ENCODE measurements around the gene RLN2.
"Not testable (repeated sequence)": the region's sequence is repeated elsewhere in the genome, so short reads cannot be mapped to it uniquely, and the experiment has no call there.

RLN2 gene, protein sequence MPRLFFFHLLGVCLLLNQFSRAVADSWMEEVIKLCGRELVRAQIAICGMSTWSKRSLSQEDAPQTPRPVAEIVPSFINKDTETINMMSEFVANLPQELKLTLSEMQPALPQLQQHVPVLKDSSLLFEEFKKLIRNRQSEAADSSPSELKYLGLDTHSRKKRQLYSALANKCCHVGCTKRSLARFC

DNA sequence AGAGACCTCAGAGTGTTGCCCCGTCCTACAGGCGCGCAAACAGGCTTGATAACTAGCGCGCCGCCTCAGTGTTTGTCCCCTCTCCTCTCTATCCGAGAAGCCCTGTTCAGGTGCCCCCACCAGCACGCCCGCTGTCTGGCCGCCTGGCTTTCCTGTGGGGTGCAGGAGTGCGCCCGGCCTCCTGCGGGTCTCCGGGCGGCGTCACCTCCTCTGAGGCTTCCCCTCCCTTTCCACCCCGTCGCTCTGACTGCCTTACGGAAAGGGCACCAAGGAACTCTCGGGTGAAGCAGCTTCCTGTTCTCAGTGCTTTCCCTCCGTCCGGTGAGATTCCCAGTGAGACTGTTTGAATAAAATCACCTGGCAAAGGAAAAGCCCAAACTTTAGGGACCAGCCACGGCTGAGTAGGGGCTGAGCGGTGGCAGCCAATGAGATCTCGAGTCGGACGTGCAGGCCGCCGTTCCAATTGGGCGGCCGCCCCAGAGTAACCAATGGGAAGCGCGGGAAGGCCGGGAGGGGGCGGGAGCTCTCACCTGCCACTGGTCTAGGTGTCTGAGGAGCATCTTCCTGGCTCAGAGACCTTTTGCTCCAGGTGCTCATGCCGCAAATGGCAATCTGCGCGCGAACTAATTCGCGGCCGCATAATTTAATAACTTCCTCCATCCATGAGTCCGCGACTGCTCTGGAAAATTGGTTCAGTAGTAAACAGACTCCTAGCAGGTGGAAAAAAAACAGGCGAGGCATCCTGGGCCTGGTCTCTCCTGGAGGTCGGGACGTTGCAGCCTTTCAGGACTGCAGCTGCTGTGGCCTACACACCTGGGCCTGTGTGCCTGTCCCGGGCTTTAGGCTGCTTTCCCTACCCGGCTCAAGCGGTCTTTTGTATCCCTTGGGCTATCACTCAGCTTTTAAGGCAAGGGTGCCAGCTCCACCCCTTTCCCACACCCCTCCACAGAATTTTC lies at the start of gene RLN2:
RLN2 (minus strand) TSS at position 877 of the 956 bp plus-strand sequence; CDS start at position 741, 136 bp downstream.
- not testable (repeated sequence) for DNase-seq (ENCODE audit: low read depth in 2 of 2)

DNA sequence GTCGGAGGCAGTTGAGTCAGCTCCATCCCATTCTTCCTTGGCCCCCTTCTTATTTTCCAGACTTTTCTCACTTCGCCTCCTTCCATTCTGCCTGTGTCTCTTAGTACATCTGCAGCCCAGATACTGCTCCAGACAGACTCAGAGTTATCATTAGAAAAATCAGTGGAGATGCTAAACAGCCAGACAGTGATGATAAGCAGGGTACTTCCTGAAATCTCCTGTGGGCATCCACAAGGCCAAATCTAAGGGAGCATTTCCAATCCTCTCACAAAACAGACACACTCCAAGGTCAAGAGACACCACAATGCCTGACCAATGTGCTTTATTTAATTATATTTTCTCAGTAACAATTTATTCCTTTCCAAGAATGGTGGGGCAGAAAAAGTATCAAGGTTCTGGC lies 49.7 kb upstream of the RLN2 start:
- DNase-seq (ENCODE audit: low read depth in 2 of 2): no peak

DNA sequence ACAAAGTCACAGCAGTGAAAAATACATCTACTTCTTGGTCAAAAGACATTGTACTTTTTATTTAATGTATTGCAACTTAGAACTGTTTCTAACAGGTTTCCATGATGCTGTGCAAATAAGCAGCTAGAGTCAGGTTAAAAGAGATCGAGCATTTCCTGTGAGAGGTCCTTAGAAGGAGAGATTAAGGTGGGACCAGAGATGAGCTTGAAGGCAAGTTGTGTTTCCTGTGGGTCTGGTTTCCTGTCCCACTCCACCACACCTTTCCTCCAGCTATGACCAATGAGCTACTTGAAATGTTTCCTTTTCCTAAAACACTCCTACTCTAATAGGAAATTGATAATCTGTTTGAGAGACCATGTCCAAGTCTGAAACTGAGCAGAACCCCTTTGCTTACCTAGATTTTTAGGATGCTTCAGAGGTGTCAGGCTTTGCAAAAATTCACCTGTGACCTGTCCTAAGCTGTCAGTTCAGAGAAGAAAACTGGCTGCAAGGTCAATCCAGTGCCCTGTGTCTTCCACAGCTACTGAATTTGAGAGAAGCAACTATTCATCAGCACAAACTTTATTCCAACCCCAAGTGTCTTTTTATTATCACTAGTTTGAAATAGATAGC lies 48.2 kb upstream of the RLN2 start:
- no peak for DNase-seq (ENCODE audit: low read depth in 2 of 2)

DNA sequence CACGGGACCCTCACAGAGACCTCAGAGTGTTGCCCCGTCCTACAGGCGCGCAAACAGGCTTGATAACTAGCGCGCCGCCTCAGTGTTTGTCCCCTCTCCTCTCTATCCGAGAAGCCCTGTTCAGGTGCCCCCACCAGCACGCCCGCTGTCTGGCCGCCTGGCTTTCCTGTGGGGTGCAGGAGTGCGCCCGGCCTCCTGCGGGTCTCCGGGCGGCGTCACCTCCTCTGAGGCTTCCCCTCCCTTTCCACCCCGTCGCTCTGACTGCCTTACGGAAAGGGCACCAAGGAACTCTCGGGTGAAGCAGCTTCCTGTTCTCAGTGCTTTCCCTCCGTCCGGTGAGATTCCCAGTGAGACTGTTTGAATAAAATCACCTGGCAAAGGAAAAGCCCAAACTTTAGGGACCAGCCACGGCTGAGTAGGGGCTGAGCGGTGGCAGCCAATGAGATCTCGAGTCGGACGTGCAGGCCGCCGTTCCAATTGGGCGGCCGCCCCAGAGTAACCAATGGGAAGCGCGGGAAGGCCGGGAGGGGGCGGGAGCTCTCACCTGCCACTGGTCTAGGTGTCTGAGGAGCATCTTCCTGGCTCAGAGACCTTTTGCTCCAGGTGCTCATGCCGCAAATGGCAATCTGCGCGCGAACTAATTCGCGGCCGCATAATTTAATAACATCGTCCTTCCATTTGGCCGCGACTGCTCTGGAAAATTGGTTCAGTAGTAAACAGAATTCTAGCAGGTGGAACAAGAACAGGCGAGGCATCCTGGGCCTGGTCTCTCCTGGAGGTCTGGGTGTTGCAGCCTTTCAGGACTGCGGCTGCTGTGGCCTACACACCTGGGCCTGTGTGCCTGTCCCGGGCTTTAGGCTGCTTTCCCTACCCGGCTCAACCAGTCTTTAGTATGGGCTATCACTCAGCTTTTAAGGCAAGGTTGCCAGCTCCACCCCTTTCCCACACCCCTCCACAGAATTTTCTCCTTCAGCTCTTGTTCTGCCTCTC lies 34.8 kb upstream of the RLN2 start, which contains the start of gene RLN1:
RLN1 (minus strand) TSS at position 885 of the 990 bp plus-strand sequence; CDS start at position 755, 130 bp downstream.
- not testable (repeated sequence) for DNase-seq (ENCODE audit: low read depth in 2 of 2)

DNA sequence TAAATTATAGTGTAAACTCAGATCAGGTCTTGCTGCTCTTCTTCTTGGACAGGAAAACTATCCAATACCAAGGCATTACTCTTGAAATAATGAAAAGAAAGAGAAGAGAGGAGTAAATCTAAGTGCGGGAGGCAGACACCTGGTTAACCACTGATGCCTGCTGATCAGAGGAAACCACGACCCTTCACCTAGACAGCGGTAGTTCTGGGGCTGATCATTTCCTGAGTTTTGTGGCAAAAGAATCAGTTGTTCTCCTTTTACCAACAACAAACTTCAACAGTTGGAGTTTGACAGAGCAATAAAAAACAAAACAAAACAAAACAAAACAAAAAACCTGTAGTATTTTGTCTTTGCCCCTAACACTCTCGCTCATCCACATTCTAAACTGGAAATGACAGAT lies 32.2 kb upstream of the RLN2 start:
- DNase-seq (ENCODE audit: low read depth in 2 of 2): no peak

DNA sequence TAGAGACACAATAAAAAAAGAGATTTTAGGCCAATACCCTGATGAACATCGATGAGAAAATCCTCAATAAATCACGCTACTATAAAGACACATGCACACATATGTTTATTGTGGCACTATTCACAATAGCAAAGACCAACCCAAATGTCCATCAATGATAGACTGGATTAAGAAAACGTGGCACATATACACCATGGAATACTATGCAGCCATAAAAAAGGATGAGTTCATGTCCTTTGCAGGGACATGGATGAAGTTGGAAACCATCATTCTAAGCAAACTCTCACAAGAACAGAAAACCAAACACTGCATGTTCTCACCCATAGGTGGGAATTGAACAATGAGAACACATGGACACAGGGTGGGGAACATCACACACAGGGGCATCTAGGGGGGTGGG lies 26.8 kb upstream of the RLN2 start:
- not testable (repeated sequence) for DNase-seq (ENCODE audit: low read depth in 2 of 2)

DNA sequence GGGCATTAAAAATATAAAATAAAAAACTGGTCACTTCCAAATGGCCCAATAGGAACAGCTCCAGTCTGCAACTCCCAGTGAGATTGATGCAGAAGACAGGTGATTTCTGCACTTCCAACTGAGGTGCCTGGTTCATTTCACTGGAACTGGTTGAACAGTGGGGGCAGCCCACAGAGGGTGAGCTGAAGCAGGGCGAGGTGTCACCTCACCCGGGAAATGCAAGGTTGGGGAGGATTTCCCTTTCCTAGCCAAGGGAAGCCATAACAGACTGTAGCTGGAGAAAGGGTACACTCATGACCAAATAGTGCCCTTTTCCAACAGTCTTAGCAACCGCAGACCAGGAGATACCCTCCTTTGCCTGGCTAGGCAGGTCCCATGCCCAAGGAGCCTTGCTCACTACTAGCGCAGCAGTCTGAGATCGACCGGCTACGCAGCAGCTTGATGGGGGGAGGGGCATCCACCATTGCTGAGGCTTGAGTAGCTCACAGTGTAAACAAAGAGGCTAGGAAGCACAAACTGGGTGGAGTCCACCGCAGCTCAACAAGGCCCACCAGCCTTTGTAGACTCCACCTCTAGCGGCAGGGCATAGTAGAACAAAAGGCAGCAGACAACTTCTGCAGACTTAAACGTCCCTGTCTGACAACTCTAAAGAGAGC lies 22.5 kb upstream of the RLN2 start:
- DNase-seq (ENCODE audit: low read depth in 2 of 2): no peak

DNA sequence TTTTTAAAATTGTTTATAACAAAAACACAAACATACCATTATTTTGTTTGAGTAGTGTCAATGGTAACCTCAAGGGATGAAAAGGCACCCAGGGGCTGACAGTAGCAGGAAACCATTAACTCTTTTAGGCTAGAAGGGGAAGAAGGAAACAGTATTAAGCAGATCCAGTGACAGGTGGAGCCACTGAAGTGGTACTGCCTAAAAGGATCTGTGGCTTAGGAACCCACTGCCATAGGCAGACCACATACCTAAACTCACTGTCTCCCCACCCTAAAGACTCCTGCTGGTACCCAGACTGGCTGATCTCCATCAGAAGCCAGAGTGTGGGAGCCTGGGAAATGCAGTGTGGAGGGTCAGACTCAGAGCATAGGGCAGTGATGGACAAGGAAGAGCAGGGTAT lies 21.7 kb upstream of the RLN2 start:
- no peak for DNase-seq (ENCODE audit: low read depth in 2 of 2)

DNA sequence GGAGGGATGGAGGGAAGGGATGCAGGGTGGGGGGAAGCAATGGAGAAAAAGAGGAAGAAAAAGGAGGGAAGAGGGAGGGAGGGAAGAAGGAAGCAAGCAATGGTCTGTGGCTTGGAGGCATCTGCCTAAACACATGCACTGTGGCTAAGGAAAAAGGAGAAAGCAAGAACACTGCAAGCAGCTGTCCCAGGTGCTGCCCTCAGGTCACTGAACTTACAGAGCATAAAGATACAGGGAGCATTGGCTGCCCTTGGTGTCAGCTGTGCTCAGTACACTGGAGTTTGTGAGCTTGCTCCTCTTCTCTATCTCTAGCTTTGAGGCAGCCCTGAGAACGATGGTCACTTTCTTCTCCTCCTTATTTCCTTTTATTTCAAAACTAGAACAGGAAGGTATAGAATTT lies 17.1 kb upstream of the RLN2 start:
- DNase-seq (ENCODE audit: low read depth in 2 of 2): not testable (repeated sequence)

DNA sequence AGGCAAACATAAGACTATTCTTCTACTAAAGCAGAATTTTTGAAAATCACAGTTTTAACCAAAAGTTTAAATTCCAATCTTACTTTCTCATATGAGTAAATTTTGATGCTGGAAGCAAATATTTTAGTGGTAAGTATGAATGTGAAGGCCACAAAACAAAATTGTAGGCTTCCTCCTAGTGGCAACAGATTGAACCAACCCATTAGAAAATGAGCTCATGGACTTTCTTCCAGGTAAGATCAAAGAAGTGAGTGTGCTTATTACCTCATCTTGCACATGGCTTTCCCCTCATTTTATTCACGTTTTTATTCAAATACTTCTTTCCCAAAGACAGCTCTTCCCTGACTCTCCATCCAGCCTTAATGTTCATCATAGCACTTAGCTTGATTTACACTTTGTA lies 16.5 kb upstream of the RLN2 start:
- DNase-seq (ENCODE audit: low read depth in 2 of 2): no peak

DNA sequence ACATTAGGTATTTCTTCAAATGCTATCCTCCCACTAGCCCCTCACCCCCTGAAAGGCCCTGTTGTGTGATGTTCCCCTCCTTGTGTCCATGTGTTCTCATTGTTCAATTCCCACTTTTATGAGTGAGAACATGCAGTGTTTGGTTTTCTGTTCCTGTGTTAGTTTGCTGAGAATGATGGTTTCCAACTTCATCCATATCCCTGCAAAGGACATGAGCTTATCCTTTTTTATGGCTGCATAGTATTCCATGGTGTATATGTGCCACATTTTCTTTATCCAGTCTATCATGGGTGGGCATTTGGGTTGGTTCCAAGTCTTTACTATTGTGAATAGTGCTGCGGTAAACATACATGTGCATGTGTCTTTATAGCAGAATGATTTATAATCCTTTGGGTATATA lies 11.9 kb upstream of the RLN2 start:
- DNase-seq (ENCODE audit: low read depth in 2 of 2): not testable (repeated sequence)

DNA sequence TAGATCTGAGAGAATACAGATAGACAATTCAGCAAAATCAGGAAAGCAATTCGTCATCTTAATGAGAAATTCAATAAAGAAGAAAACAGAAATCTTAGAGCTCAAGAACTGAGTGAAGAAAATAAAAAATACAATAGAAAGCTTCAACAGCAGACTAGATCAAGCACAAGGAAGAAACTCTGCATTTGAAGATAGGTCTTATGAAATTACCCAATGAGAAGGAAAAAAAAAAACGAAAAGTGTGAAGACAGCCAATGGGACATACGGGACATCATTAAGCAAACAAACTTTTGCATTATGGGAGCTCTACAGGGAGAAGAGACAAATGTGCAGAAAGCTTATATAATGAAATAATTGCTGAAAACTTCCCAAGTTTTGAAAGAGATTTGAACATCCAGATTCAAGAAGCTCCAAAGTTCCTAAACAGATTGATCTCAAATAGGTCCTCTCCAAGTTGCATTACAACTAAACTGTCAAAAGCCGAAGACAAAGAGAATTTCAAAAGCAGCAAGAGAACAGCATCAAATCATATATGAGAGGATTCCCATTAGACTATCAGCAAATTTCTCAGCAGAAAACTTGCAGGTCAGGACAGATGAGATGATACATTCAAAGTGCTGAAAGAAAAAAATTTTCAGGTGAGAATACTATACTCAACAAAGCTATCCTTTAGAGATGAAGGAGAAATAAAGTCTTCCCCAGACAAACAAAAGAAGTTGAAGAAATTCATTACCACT lies 10.8 kb upstream of the RLN2 start:
- no peak for DNase-seq (ENCODE audit: low read depth in 2 of 2)

DNA sequence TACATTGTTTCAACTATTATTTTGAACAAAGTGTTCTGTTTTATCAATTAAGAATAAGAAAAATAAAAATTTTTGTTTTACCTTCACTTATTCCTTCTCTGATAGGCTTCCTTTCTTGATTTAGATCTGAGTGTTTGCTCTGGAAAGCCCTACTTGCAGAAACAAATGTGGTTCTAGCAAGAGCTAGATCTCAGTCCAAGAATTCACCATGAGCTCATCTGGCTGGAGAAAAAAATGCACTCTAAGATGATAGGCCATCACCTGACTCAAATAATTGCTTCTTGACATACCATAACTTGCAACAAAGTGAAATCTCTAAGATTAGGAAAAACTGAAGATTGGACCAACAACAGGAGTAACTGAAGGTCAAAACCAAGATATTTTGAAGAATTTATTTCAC lies 6.3 kb upstream of the RLN2 start:
- DNase-seq (ENCODE audit: low read depth in 2 of 2): no peak

DNA sequence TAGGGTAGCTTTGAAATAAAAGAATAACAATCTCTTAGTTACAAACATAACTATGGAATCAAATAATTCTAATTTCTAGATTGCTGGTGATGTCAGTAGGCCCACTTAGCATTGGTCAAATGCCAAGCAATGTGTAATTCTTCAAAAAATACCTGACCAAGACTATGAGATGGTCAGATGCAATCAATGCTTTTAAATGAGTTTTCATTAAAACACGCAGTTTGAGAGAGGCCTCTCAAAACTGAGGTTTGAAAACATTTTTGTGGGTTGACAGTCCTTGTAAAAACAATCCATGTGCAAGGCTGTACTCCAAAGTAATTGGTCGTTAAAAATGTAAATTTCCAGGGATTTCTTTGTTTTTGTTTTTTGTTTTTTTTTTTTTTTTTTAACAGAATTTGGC lies 1.2 kb upstream of the RLN2 start:
- no peak for DNase-seq (ENCODE audit: low read depth in 2 of 2)

DNA sequence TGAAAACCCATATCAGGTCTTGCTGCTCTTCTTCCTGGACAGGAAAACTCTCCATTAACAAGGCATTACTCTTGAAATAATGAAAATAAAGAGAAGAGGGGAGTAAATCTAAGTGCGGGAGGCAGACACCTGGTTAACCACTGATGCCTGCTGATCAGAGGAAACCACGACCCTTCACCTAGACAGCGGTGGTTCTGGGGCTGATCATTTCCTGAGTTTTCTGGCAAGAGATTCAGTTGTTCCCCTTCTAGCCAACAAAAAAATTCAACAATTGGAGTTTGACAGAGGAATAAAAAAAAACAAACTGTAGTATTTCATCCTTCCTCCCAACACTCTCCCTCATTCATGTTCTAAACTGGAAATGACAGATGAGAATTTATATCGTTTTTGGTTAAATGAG lies 3.0 kb downstream of the RLN2 start:
- no peak for DNase-seq (ENCODE audit: low read depth in 2 of 2)

DNA sequence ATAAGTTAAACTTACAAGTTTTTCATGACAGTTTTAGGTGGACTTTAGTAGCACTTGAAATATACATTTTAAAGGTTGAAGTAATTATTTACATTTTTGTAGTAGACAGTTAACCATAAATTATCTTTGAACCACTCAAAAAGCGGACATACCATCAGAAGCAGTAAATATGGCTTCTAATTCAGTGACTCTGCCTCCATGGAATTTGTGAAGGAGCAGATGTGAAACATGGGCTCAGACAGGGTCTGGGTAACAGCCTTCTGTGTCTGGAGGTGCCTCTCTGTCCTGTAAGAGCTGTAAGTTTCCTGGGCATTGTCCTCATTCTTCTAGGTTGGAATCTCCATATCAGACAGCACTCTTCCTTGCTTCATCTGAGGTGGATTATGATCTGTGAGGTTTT lies 12.4 kb downstream of the RLN2 start:
- DNase-seq (ENCODE audit: low read depth in 2 of 2): no peak

DNA sequence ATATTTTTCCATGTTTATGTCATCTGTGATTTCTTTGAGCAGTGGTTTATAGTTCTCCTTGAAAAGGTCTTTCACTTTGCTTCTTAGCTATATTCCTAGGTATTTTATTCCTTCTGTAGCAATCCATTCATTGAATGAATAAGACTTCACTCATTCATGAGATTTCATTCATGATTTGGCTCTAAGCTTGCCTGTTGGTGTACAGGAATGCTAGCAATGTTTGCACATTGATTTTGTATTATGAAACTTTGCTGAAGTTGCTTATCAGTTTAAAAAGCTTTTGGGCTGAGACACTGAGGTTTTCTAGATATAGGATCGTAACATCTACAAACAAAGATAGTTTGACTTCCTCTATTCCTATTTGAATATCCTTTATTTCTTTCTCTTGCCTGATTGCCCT lies 15.9 kb downstream of the RLN2 start:
- DNase-seq (ENCODE audit: low read depth in 2 of 2): no peak

DNA sequence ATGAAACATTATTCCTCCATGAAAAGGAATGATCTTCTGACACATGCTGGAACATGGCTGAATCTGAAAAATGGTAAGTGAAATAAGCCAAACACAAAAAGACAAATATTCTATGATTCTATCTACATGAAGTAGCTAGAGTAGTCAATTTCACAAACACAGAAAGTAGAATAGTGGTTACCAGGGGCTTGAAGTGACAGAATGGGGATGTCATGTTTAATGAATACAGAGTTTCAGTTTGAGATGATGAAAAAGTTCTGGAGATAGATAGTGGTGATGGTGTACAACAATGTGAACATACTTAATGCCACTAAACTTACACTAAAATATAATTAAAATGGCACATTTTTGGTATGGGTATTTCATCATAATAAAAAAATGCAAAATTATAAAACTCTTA lies 18.3 kb downstream of the RLN2 start:
- DNase-seq (ENCODE audit: low read depth in 2 of 2): no peak

DNA sequence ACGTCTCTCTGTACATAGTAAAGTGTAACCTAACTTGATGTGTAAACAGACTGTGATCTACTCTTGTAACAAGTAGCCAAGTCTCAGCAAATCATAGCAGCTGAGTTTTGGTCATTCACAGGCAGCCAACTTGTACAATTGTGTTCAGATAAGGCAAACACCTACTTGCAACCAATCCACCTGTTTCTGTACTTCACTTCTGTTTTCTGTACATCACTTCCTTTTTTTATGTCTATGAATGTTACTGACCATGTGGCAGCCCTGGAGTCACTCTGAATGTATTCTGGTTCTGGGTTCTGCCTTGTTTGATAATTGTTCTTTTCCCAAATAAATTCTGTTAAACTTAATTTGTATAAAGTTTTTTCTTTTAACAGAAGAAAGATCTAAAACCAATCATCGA lies 26.0 kb downstream of the RLN2 start:
- DNase-seq (ENCODE audit: low read depth in 2 of 2): no peak

DNA sequence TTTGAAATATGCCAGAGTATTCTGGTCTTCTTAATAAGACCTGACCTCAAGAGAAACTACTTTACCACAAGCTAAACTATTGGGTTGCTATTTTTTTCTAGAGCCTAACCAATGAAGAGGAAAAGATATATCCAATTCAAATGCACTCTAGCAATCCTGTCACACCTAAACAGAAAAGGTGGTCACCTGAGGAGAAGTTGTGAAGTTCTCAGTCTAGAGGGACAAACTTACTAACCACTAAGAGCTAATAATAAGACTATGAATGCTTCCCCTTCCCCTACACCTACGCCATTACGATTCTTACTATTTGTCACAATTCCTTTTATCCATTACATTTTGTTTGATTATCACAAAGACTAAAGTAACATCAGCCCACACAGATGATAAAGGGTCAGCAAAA lies 29.7 kb downstream of the RLN2 start:
- no peak for DNase-seq (ENCODE audit: low read depth in 2 of 2)
